NCI-H2081 treated with DMSO at 0.1 percent for 48 hours (cell line): ENCODE results near the gene UCK2.

Experiments used
- DNase-seq: peaks from one replicate; lab custom pipeline; 2025; lab: John Stamatoyannopoulos, UW

The UCK2 gene

DNA sequence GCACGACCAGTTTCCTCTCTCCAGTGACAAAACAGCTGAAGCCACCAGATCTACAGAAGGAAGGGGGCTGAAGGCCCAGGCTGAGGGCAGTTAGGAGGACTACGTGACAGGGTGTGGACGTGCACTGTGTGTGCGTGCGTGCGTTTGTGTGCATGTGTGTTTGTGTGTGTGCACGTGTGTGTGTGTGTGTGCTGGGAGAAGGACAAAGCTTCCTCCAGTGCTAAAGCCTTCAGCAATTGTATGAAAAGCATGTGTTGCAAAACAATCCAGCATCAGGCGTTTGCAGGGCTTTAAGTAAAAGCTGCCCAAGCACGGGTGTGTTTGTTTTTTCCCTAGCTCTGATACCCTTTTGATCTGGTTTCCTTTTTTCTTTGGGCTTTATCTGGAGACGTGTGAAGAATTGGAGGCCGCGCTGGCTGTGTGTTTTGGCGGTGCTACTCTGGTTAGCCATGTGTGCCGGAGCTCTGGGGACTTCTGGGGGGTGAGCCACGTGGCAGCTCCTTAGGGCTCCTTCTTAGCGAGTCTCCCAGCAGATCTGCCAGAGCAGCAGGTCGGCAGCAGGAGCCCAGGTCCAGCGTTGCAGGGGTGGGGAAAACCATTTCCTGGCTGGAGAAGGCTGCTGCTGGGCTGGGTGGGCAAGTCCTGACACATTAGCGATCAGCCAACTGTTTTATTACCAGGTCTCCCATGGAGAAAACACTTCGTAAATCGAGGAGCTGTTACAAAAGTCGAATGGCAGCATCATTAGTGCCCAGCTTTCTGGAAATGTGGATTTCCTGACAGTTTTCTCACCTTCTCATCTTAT, 73.4 kb downstream of the UCK2 start:
- peak; percentile 69 for DNase-seq

DNA sequence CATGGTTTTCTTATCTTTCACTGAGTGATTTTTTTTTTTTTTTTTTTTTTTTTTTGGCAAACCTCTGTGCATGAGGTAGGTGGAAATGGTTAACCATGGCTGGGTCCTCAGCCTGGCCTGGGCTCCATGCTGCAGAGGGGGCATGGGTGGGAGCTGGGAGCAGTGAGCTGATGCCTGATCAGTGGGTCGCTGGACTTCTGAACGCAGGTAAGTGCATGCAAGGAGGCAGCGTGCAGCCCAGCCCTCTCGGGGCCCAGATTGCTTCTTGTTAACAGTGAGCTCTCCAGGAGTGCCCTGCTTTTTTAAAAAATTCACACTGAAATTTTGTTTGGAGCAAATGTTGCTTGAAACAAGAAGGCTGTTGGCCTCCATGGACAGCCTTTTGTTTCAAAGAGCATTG, 75.2 kb downstream of the UCK2 start:
- DNase-seq: no peak

DNA sequence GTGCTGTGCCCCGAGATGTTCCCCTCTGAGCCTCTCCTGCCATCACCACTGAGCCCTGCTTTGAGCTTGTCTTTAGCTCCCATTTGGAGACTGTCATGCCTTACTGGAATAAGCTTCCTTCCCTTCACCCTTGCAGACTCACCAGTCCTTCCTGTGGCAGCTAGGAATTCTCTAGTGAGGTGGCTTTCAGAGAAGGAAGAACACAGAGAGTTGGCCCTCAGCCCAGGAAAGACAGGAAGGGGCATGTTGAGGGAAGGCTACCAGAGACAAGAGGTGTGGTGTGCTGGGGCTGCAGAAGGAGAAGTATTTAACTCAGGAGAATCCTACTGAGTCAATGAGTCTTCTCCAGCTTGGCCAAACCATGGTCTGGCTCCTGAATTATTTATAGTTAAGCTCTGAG, 76.3 kb downstream of the UCK2 start:
- no peak for DNase-seq

DNA sequence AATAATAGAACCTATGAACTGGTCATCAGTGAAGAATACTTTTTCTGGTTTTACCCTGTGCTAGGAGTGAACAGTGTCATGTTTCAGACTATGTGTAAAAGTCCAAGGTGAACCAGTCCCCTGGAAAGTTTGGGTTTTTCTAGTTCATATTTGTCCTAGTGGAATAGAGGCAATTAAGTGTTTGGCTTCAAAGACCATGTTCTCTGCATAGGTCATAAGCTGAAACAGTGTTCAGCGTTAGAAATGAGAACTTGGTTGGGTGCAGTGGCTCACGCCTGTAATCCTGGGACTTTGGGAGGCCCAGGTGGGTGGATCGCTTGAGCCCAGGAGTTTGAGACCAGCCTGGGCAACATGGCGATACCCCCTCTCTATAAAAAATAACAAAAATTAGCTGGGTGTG, 77.5 kb downstream of the UCK2 start:
- no peak for DNase-seq

DNA sequence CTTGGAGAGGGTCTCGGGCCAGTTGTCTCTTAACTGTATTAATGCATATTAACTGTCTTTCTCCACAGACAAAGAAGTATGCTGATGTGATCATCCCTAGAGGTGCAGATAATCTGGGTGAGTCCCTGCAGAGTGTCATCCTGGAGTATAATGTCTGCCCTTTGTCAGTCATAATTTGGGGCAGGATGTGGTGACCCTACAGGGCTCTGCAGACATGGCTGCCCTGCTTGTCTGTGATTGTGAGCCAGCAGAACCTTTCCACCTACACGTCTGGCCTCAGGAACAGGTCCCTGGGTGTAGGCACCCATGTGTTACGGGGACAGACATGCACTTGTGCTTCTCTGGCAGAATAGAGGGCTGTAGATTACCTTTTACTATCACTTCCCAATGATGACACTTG, 78.4 kb downstream of the UCK2 start:
- DNase-seq: no peak

DNA sequence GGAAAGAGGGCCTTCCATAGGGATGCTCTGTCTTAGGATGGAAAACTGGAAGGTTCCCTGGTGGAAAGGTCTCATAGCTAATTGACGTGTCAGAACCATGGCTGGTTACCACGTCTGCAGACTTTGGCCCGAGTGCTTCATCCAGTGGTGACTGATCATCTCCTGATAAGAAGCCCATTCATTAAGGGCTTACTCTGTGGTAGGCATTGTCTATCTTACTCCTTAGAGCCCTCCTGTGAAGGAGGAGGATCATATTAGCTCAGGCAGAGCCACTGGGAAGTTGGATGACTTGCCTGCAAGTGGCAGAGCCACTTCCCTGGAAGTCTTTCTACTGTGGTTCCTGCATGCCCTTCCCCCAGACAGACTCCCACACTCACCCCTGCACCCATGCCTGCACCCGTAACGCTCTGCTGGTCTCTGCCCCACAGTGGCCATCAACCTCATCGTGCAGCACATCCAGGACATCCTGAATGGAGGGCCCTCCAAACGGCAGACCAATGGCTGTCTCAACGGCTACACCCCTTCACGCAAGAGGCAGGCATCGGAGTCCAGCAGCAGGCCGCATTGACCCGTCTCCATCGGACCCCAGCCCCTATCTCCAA, 79.9 kb downstream of the UCK2 start:
- no peak for DNase-seq

DNA sequence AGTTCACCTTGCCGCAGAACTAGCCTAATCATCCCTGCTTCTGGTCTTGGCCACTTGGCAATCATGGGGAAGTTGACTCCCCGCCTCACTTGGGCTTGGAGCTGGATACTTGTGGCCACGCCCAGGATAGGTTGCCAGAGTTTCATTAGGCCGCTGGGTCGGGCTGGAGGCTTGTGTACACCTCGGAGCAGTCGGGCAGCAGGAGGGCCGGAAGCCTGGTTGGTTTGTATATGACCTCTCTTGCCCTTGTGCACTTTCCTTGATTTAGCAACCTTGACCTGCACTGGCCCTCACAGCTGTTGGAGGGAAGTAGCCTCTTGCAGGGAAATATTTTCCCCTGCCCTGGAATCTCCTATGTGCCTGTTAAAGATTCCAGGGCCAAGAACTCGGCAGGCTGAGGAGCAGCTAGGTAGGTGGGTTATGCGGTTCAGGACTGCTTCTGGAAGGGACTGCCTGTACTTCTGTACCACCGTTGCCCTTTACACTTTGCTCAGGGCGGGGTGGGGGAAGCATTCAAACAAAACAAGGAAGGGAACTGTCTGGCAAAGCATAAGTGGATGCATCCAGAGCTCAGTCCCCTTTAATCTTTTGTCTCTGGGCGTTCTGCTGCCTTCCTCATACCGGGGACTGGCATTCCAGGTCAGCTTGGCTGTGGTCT, 83.5 kb downstream of the UCK2 start:
- no peak for DNase-seq

DNA sequence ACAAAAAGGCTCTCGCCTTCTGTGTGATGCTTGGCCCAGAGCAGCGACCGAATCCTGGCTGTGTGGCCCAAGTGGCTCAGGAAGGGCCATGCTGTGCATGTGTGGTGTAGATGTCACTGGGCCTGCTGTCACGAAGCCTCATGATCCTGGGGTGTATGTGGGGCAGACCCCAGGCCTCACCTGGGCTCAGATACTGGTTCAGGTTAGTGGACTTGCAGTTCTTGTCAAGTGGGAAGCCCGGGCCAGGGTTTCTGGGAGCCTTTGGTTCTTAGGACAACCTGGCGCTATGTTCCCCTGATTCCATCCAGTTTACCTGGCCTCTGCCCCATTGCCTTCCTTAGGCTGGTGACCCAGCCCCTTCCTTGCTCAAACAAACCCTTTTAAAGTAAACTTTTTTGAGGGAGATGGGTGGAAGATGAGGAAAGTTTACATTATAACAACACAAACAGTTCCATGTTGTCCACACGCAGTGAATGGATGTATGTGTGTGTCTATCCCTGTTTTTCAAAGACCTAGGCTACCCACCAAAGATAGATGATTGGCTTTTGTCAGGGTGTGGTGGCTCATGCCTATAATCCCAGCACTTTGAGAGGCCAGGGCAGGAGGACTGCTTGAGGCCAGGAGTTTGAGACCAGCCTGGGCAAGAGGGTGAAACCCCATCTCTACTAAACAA, 84.3 kb downstream of the UCK2 start:
- no peak for DNase-seq

DNA sequence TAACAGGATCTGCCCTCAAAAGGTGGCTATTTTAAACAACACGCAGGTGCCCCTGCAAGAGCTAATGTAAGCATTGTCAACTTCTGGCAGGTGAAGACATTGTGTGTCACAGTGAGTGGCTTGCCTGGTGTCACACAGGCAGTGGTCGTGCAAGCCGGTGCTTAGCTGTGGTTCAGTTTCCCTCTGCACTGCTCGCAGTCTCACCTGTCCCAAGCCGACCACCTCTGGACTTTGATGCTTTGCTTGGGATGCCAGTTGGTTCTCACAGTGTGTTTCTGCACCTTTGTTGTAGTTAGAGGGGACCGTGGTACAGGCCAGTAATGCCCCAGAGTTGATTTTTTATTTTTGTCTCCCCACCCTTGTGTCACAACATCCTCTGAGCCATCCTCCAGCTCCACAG, 85.2 kb downstream of the UCK2 start:
- no peak for DNase-seq

DNA sequence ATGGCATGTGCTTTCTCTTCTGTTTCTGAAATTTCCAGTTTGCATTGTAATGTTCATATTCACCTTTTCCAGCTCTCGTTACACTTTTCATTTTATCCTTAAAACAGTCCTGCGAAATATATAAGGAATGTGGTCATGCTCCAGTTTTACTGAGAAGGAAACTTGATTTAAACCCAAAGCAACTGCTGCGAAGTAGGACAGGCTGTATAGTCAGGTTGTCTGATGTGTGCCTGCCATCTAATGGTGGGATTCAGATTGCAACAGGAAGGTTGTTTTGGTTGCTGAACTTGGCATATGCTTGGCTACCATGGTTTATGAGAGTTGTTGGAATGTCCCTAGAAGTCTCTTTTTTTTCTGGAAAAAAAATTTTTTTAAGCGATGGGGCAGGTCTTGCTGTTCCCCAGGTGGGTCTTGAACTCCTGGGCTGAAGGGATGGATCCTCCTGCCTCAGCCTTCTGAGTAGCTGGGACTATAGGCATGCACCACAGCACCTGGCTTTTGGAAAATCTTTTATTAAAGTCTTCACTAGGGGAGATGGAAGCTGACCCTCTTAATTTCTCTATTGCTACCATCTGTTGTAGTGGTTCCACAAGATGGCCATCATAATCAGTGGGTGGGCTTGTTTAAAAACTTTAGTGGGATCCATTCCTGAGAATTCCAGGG, 86.9 kb downstream of the UCK2 start:
- DNase-seq: peak; percentile 36

DNA sequence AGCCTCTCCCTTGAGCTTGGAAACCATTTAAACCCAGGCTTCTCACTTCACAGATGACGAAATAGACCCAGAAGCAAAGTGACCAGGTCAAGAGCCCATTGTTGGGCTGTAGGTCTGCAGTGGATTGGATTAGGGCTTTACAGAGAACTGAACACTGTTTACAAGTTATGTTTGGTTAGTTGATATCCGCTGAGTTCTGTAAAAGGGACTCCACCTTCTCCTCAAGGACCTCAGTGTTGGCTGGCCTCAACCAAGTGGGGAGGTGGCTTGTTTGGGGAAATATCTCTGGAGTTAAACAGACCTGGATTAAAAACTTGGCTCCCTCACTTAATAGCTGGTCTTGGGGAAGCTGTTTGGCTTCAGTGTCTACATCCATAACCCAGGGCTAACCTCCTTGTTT, 88.1 kb downstream of the UCK2 start:
- no peak for DNase-seq

DNA sequence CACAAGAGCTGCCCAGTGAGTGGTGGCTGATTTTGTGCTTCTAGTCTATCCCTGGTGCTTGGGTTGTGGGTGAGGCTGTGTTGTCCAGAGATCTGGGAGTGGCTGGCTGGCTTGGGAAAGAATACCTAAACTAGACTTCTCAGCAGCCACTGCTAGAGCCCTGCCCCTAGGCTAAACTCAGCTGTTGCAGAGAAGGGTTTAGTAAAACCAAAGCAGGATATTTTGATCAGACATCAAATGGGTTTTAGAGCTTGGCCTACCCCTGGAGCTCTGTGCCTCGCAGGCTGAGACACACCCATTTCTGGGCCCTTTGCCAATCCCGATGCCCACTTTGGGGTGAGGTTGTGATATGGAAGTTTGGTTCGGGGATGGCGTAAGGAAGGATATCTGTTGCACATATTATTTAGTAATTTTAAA, 88.5 kb downstream of the UCK2 start:
- DNase-seq: no peak

DNA sequence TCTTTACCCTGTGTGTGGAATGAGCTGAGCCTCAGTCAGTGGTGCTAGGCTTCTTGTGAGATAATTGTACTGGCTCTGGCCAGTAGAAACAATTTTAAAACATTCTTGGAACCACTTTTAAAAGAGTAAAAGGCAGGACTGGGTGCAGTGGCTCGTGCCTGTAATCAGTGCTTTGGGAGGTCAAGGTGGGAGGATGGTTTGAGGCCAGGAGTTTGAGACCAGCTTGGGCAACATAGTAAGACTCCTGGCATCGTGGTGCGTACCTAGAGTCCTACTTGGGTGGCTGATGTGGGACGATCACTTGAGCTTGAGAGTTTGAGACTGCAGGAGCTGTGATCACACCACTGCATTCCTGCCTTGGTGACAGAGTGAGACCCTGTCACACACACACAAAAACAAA, 89.8 kb downstream of the UCK2 start:
- DNase-seq: no peak

DNA sequence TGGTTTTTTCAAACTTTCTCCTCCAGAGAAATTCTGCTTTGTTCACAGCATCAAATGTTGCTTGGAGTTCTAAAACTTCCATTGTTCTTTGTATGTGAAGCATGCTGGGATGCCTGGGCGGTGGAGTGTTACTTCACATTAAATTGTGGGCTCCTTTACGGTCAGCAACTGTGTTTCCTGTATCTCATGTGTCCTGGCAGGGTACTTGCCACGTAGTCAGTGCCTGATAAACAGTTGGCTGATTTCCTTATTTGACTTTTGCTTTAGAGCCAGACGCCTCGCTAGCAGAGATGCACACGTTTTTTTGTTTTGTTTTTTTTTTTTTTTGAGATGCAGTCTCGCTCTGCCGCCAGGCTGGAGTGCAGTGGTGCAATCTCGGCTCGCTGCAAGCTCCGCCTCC, 96.7 kb downstream of the UCK2 start:
- no peak for DNase-seq

DNA sequence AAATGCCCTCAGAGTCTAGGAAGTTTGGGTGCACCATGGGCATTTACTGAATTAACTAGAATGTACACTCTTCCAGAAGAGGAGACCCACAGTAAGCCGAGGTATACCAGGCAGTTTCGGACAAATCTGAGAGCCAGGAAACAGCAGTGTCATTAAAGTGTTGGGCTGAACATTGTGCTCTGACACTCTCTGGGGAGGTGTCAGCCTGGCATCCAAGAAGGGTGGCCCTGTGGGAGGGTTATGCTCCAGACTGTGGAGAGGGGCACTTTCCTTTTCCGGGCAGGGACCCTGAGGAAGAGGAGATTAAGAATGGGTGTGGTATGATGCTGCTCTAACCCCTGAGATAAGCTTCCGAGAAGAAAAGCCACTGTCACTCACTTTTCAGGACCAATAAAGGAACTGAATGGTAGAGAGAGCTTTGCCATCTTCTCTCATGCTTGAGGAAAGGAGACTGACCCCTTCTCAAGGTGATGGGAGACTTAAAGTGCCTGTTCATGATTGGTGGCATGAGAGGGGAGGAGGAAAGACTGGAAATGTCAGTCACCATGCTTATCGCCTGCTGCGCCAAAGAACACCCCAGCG, 98.2 kb downstream of the UCK2 start:
- no peak for DNase-seq

DNA sequence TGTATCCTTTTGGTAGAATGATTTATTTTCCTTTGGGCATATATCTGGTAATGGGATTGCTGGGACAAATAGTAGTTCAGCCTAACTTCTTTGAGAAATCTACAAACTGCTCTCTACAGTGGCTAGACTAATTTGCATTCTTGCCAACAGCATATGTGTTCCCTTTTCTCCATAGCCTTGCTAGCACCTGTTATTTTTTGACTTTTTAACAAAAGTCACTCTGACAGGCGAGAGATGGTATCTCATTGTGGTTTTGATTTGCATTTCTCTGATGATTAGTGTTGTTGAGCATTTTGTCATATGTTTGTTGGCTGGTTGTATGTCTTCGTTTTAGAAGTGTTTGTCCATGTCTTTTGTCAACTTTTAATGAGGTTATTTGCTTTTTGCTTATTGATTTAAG, 99.8 kb downstream of the UCK2 start:
- DNase-seq: no peak

DNA sequence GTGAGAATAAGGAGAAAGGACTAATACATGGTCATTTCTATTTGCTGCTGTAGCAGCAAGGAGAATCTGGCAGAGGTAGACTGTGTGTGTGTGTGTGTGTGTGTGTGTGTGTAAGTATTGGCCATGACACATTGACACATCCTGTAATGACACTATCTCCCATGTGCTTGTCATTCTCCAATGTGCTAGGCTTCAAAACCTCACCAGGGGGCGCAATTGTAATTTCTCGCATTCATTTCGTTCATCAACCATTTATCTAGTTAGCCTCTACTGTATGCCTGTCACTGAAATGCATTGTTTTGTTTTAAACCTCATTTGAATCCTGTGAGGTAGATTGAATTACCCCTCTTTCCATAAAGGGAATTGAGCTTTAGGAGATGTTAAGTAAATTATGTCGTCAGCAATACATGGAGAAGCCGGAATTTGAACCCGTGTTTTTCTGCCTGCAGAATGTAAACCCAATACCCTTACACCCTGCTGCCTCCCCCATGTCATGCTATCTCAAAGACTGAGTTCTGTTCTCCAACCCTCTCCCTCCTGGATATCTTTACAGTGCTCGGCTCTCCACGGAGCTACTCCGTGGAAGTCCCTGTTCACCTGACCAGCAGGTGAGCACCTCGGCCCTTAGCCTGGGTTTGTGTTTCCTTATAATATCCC, 100.8 kb downstream of the UCK2 start:
- peak; percentile 33 for DNase-seq

DNA sequence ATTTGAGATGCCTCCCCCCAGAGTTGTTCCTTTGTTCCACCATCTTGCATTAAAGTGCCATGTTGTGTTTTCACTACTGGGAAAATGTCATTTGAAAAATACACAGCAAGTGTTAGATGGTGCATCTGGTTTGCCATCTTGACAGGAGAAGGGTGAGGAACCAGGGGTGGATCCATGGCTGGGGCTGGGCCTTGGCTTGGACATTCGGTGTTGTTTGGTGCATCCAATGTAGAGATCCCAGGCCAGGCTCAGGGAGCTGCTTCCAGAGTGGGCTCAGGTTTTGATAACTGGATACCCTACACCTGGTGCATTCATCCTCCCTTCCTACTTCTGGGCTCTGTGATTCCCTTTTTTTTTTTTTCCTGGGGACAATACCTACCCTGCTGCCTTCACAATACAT, 103.5 kb downstream of the UCK2 start:
- DNase-seq: no peak

DNA sequence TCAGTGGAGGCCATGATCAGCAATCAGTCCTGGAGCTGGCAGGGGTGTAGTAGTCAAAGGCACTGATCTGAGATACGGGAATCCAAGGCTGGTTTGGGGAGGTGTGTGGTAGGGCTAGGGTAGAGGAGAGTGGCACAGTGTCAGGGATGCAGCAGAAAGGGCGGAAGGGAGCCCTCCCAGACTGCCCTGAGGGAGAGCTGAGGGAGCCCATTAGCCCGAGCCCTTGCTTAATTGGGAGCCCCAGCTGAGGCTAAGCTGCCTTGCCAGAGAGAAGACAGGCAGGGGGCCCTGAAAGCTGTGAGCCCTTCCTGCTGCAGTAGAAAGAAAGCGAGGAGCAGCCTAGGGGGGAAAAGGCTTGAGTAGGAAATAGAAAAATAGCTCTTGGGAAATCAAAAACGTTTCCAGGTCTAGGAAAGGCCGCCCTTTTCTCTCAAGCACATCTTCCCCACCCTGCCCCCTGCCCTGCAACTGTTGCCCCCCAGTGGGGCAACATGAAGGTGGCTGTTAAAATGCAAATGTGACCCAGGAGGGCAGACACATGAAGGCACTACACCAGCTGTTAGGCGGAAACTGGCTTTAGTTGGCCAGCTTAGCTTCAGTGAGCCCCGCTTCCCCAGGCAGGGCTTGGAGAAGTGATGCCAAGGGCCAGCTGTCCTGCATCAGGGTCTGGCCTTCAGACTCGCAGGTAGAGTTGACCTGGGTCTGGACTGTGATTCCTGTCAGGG, 106.2 kb downstream of the UCK2 start:
- no peak for DNase-seq

DNA sequence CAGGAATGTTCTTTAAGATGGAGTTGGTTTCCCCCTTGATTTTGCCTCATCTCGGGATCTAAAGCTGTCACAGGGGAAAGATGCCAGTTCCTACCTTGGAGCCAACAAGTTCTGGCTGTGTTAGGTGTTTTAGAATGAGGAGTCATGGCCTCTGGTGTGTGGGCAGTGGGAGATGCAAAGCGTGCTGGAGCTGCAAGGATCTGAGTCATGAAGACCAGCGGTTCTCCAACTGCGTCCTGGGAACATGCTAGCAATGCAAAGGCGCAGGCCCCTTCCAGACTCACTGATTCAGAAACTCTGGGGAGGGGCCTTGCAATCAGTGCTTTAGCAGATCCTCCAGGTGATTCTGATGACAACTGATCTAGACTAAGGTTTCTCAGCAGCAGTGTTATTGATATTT, 109.1 kb downstream of the UCK2 start:
- DNase-seq: no peak

DNA sequence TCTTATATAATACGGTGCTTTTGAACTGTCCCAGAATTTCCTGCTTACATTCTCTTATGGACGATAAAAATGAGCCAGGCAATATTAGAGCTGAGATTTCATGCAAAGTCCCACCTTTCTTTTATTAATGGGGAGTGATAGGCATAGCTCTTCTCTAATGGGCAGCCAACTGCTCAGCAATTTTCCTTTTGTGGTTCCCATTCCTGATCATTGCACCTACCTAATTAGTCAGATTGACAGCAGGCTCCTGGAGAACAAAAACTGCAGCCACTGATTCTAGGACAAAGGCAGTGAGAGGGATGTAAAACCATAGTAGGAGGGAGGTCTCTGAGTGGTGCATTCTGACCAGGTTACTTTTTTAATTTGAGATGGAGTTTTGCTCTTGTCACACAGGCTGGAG, 110.4 kb downstream of the UCK2 start:
- DNase-seq: no peak
